Measurements from ENCODE around the gene DNMT3L. TPM values are rescaled to one million over a fixed set of nuclear protein-coding genes. Genes with fewer than 3 reads are reported as not detected.

DNMT3L gene
- total RNA-seq, 1 donor from 2014 or later, result not detected

DNA sequence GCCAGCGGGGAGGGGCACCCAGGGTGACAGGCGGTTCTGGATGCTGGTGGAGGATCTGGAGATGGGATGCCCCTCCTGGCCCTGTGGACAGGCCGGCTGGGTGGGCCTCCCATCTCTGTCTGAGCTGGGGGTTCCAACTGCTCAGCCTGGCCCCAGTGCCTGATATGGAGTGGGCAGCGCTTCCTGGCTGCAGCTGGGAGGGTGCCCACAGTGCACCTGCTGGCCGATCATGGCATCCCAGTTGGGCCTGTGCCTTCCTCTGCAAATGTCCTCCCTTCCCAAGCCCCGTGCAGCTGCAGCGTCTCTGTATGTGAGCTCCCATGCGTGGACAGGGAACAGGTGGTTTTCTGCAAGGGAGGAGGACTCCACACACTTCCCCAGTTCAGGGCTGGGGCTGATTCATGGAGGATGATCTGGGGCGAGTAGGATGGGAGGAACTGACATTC, 40.3 kb upstream of the DNMT3L start:
- Histone ChIP-seq H3K4me3 (ENCODE audit: insufficient read depth, low read depth, low read length) (no peak overlapping the region), H2AFZ (ENCODE audit: low read depth, low read length) (no peak overlapping the region), H3K27me3 (ENCODE audit: insufficient read depth, low read length) (no peaks in the 10 kb centered on the region), H3K9ac (ENCODE audit: low read length) (no peak overlapping the region), H4K20me1 (ENCODE audit: insufficient read depth, low read length) (peaks cover 60% of the 10 kb centered on the region), H3K9me3 (ENCODE audit: insufficient read depth, low read depth, low read length) (no peaks in the 10 kb centered on the region), H3K79me2 (ENCODE audit: insufficient read depth, low read length) (peaks cover 44% of the 10 kb centered on the region), H3K36me3 (ENCODE audit: insufficient read depth, low read length) (no peaks in the 10 kb centered on the region), H3K4me1 (ENCODE audit: insufficient read depth, low read length) (peaks cover 13% of the 10 kb centered on the region), H3K4me2 (ENCODE audit: low read length) (no peak overlapping the region), H3K27ac (ENCODE audit: low read depth, low read length) (no peak overlapping the region)
- FAIRE-seq, result no peak
- Mint-ChIP-seq H3K4me3 (ENCODE audit: unreplicated experiment) (no peak overlapping the region), H3K36me3 (ENCODE audit: low read depth, unreplicated experiment) (no peaks in the 10 kb centered on the region), H3K9me3 (ENCODE audit: unreplicated experiment) (no peaks in the 10 kb centered on the region), H3K27me3 (ENCODE audit: low read depth, unreplicated experiment) (no peaks in the 10 kb centered on the region), H3K4me1 (ENCODE audit: low read depth, unreplicated experiment) (peaks cover 11% of the 10 kb centered on the region), H3K27ac (ENCODE audit: unreplicated experiment) (no peak overlapping the region)
- no peak for TF ChIP-seq EZH2 (IDR thresholded peaks at IDR 0.05; ENCODE audit: insufficient read depth, low read length)
- TF ChIP-seq, protein P1, sequence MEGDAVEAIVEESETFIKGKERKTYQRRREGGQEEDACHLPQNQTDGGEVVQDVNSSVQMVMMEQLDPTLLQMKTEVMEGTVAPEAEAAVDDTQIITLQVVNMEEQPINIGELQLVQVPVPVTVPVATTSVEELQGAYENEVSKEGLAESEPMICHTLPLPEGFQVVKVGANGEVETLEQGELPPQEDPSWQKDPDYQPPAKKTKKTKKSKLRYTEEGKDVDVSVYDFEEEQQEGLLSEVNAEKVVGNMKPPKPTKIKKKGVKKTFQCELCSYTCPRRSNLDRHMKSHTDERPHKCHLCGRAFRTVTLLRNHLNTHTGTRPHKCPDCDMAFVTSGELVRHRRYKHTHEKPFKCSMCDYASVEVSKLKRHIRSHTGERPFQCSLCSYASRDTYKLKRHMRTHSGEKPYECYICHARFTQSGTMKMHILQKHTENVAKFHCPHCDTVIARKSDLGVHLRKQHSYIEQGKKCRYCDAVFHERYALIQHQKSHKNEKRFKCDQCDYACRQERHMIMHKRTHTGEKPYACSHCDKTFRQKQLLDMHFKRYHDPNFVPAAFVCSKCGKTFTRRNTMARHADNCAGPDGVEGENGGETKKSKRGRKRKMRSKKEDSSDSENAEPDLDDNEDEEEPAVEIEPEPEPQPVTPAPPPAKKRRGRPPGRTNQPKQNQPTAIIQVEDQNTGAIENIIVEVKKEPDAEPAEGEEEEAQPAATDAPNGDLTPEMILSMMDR (IDR thresholded peaks at IDR 0.05; ENCODE audit: insufficient read depth, low read depth, low read length), result no peak
- no peak for DNase-seq (ENCODE audit: low read depth)

DNA sequence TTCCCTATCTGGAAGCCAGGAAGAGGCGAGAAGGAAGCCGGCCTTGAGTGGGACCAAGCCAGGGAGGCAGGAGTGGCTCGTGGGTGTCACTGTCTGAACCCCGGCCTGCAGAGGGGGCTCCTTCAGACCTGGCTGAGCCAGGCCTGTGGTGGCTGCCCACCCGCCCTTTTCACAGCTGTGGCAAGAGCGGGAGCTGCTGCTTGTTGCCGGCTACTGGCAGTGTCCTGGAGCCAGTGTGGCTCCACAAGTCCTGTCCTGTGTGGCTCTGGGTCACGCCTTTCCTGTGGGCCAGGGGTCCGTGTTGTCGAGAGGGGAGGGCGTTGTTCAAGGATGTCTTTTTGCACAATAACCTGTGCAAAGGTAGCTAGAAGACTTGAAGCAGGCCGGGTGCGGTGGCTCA, 39.4 kb upstream of the DNMT3L start:
- no peaks in the 10 kb centered on the region for H3K27me3 Mint-ChIP-seq (ENCODE audit: low read depth, unreplicated experiment)
- Histone ChIP-seq H3K27me3 (ENCODE audit: insufficient read depth, low read length) (no peaks in the 10 kb centered on the region), H4K20me1 (ENCODE audit: insufficient read depth, low read length) (peaks cover 53% of the 10 kb centered on the region), H3K9me3 (ENCODE audit: insufficient read depth, low read depth, low read length) (no peaks in the 10 kb centered on the region), H3K4me3 (ENCODE audit: insufficient read depth, low read depth, low read length) (peak overlapping the region; percentile 63), H3K36me3 (ENCODE audit: insufficient read depth, low read length) (no peaks in the 10 kb centered on the region), H3K9ac (ENCODE audit: low read length) (peak overlapping the region; percentile 78), H3K4me2 (ENCODE audit: low read length) (peak overlapping the region; percentile 93), H3K79me2 (ENCODE audit: insufficient read depth, low read length) (peaks cover 44% of the 10 kb centered on the region), H3K4me1 (ENCODE audit: insufficient read depth, low read length) (peaks cover 13% of the 10 kb centered on the region), H2AFZ (ENCODE audit: low read depth, low read length) (no peak overlapping the region), H3K27ac (ENCODE audit: low read depth, low read length) (no peak overlapping the region)
- H3K36me3 Mint-ChIP-seq (ENCODE audit: low read depth, unreplicated experiment), result no peaks in the 10 kb centered on the region
- FAIRE-seq (no peak), DNase-seq (ENCODE audit: low read depth) (no peak)
- TF ChIP-seq EZH2 (IDR thresholded peaks at IDR 0.05; ENCODE audit: insufficient read depth, low read length), result no peak
- TF ChIP-seq, protein P1 (IDR thresholded peaks at IDR 0.05; ENCODE audit: insufficient read depth, low read depth, low read length), result no peak
- H3K27ac Mint-ChIP-seq (ENCODE audit: unreplicated experiment), result no peak overlapping the region
- peaks cover 9% of the 10 kb centered on the region for H3K4me1 Mint-ChIP-seq (ENCODE audit: low read depth, unreplicated experiment)
- no peaks in the 10 kb centered on the region for H3K9me3 Mint-ChIP-seq (ENCODE audit: unreplicated experiment)
- H3K4me3 Mint-ChIP-seq (ENCODE audit: unreplicated experiment), result peak overlapping the region; percentile 88

DNA sequence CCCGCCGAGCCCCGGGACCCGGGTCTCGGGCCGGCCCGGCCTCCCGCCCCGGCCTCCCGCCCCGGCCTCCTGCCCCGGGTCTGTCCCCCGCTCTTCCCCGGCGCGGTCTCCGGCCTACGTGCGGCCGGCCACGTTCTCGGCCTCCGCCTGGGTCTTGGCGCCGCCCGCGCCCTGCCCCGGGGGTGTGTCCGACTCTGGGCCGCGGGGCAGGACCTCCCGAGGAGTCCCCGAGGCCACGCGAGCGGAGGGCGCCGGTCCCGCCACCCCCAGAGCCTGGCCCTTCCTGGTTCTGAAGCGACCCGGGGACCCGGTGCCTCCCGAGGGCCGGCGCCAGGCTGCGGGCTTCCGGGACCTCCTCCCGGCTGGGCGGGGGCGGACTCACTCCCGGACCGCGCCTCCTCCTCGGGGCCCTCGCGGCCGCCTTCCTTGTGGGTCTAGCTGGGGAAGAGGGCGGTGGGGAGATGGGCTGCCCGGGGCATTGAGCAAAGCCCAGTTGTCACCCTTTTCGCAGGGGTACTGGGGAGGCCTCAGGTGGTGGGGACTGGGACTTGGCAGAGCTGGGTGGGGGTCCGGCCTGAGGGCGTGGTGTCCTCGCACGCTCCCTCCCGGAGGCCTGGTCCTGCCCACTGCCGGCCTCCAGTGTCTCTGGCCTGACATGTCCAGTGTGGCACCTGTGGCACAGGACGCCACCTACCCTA, 38.7 kb upstream of the DNMT3L start:
- Histone ChIP-seq H3K4me2 (ENCODE audit: low read length) (peak overlapping the region; percentile 93), H3K27ac (ENCODE audit: low read depth, low read length) (peak overlapping the region; percentile 38), H3K27me3 (ENCODE audit: insufficient read depth, low read length) (no peaks in the 10 kb centered on the region), H4K20me1 (ENCODE audit: insufficient read depth, low read length) (peaks cover 46% of the 10 kb centered on the region), H2AFZ (ENCODE audit: low read depth, low read length) (peak overlapping the region; percentile 63), H3K9ac (ENCODE audit: low read length) (peak overlapping the region; percentile 78), H3K79me2 (ENCODE audit: insufficient read depth, low read length) (peaks cover 37% of the 10 kb centered on the region), H3K36me3 (ENCODE audit: insufficient read depth, low read length) (no peaks in the 10 kb centered on the region), H3K4me3 (ENCODE audit: insufficient read depth, low read depth, low read length) (peak overlapping the region; percentile 63), H3K9me3 (ENCODE audit: insufficient read depth, low read depth, low read length) (no peaks in the 10 kb centered on the region), H3K4me1 (ENCODE audit: insufficient read depth, low read length) (peaks cover 13% of the 10 kb centered on the region)
- peak overlapping the region; percentile 41 for H3K27ac Mint-ChIP-seq (ENCODE audit: unreplicated experiment)
- FAIRE-seq (no peak), DNase-seq (ENCODE audit: low read depth) (peak; percentile 16)
- peak overlapping the region; percentile 88 for H3K4me3 Mint-ChIP-seq (ENCODE audit: unreplicated experiment)
- H3K4me1 Mint-ChIP-seq (ENCODE audit: low read depth, unreplicated experiment), result peaks cover 9% of the 10 kb centered on the region
- TF ChIP-seq, protein P1 (IDR thresholded peaks at IDR 0.05; ENCODE audit: insufficient read depth, low read depth, low read length), result no peak
- TF ChIP-seq EZH2 (IDR thresholded peaks at IDR 0.05; ENCODE audit: insufficient read depth, low read length), result no peak
- no peaks in the 10 kb centered on the region for H3K9me3 Mint-ChIP-seq (ENCODE audit: unreplicated experiment)
- H3K36me3 Mint-ChIP-seq (ENCODE audit: low read depth, unreplicated experiment), result no peaks in the 10 kb centered on the region
- no peaks in the 10 kb centered on the region for H3K27me3 Mint-ChIP-seq (ENCODE audit: low read depth, unreplicated experiment)

Measured in astrocyte (in vitro differentiated cells and primary cell).